ENCODE results near the gene SLC12A5.

DNA sequence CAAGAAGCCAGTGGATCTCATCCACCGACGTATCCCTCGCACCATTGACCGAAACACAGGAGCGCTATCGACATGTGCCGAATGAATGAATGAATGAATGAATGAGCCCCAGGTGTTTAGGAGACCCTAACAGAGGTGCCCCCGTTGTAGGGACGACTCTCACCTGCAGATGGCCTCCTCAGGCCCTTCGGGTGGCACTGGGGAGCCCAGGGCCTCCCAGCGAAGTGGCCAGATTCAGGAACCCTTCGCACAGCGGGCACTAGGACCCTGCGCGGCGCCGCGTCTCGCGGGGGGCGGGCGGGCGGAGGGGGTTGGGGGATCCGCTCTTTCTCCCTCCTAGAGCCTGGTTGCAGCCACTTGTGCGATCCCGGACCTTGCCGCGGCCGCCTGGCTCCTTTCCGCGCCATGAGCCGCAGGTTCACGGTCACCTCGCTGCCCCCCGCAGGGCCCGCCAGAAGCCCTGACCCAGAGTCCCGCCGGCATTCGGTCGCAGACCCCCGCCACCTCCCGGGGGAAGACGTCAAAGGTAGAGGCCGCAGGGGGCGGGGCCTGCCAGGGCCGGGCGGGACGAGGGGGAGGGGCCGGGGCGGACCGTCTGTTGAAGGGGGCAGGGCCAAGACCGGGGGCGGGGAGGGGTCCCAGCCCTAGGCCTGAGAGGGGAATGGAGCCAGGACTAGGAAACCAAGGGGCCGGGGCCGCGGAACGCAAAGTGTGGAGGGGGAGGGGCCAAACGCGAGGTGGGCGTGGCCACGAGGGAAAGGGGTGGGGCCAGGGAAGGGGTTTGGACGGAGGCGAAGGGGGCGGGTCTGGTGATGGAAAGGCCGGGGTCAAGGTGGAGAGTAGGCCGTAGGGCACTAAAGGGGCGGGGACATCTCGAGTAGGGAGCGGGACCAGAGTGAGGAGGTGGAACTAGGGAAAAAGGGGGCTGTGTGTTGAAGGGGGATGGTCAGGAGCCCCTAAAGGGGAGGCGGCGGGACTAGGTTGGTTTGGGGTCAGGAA lies 7.4 kb upstream of the SLC12A5 start:
- TF ChIP-seq, protein P1, sequence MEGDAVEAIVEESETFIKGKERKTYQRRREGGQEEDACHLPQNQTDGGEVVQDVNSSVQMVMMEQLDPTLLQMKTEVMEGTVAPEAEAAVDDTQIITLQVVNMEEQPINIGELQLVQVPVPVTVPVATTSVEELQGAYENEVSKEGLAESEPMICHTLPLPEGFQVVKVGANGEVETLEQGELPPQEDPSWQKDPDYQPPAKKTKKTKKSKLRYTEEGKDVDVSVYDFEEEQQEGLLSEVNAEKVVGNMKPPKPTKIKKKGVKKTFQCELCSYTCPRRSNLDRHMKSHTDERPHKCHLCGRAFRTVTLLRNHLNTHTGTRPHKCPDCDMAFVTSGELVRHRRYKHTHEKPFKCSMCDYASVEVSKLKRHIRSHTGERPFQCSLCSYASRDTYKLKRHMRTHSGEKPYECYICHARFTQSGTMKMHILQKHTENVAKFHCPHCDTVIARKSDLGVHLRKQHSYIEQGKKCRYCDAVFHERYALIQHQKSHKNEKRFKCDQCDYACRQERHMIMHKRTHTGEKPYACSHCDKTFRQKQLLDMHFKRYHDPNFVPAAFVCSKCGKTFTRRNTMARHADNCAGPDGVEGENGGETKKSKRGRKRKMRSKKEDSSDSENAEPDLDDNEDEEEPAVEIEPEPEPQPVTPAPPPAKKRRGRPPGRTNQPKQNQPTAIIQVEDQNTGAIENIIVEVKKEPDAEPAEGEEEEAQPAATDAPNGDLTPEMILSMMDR (IDR thresholded peaks at IDR 0.05) = no peak
- TF ChIP-seq PRRX2 (CRISPR knock-in tag; IDR thresholded peaks at IDR 0.05) = no peak
